Mesendoderm (in vitro differentiated cells): ENCODE data around the gene KHNYN.
"Not testable (repeated sequence)": the region's sequence is repeated elsewhere in the genome, so short reads cannot be mapped to it uniquely, and the experiment has no call there.

Experiments
- DNase-seq: peaks from one replicate; pipeline ENCODE4 v3.0.0; 2013
- H2AK5ac ChIP-seq: 2 replicates; pipeline ENCODE4 v1.6.1; 2013; ENCODE audit warnings: low read length, inconsistent platforms
- H2BK120ac ChIP-seq: 2 replicates; pipeline ENCODE4 v1.6.1; 2013; ENCODE audit warnings: low read depth, mild to moderate bottlenecking, low read length, moderate library complexity, mixed read lengths
- H2BK15ac ChIP-seq: replicated peaks from 2 replicates; pipeline ENCODE4 v1.6.1; 2013; ENCODE audit warnings: low read depth, mild to moderate bottlenecking, moderate library complexity
- H2BK5ac ChIP-seq: 2 replicates; pipeline ENCODE4 v1.6.1; 2013; ENCODE audit warnings: low read length, inconsistent platforms
- H3K18ac ChIP-seq: 2 replicates; pipeline ENCODE4 v1.6.1; 2013; ENCODE audit warnings: mild to moderate bottlenecking, low read length, mixed read lengths
- H3K23ac ChIP-seq: one replicate; pipeline ENCODE4 v1.6.1; 2013; ENCODE audit warnings: low read length
- H3K27ac ChIP-seq: 2 replicates; pipeline ENCODE4 v1.5.1; 2013; ENCODE audit warnings: low read depth, mild to moderate bottlenecking, inconsistent platforms, low read length, moderate library complexity
- H3K27me3 ChIP-seq: 2 replicates; pipeline ENCODE4 v1.6.1; 2013; ENCODE audit warnings: low read length, control low read depth, mild to moderate bottlenecking, inconsistent platforms; ENCODE audit not compliant: insufficient read depth, poor library complexity
- H3K36me3 ChIP-seq: 2 replicates; pipeline ENCODE4 v1.6.1; 2013; ENCODE audit warnings: low read length, inconsistent platforms; ENCODE audit not compliant: control insufficient read depth, insufficient read depth
- H3K4ac ChIP-seq: one replicate; pipeline ENCODE4 v1.6.1; 2013; ENCODE audit warnings: low read depth, mild to moderate bottlenecking, low read length, moderate library complexity
- H3K4me1 ChIP-seq: 2 replicates; pipeline ENCODE4 v1.6.1; 2013; ENCODE audit warnings: low read depth, low read length, inconsistent platforms; ENCODE audit not compliant: control insufficient read depth
- H3K4me2 ChIP-seq: 2 replicates; pipeline ENCODE4 v1.6.1; 2013; ENCODE audit warnings: low read length
- H3K4me3 ChIP-seq: 2 replicates; pipeline ENCODE4 v1.5.1; 2013; ENCODE audit warnings: mild to moderate bottlenecking, low read length
- H3K56ac ChIP-seq: one replicate; pipeline ENCODE4 v1.6.1; 2013; ENCODE audit warnings: low read length
- H3K79me1 ChIP-seq: 2 replicates; pipeline ENCODE4 v1.6.1; 2013; ENCODE audit warnings: low read length, inconsistent platforms
- H3K79me2 ChIP-seq: 2 replicates; pipeline ENCODE4 v1.6.1; 2013; ENCODE audit warnings: mild to moderate bottlenecking, low read length; ENCODE audit not compliant: control insufficient read depth, insufficient read depth
- H3K9ac ChIP-seq: 2 replicates; pipeline ENCODE4 v1.6.1; 2013; ENCODE audit warnings: low read length, inconsistent platforms
- H4K5ac ChIP-seq: one replicate; pipeline ENCODE4 v1.6.1; 2013; ENCODE audit warnings: low read length
- H4K8ac ChIP-seq: one replicate; pipeline ENCODE4 v1.6.1; 2013; ENCODE audit warnings: low read depth, mild to moderate bottlenecking, control low read depth, low read length, moderate library complexity
- WGBS: extraction: QIAGEN DNeasy Blood & Tissue Kit; methylation state at CpG from one replicate; pipeline ENCODE4 v1.1.7; 2013; ENCODE audit warnings: low lambda C conversion rate, missing lambda C conversion rate; ENCODE audit not compliant: insufficient coverage; ENCODE audit errors: extremely low coverage; 5-methylcytosine and 5-hydroxymethylcytosine counted together

Gene KHNYN

GRCh38 chr14:24441485-24441884, 11.7 kb downstream of the KHNYN start:
- Histone ChIP-seq H3K23ac (no peak overlapping the region), H2BK15ac (no peak overlapping the region), H2AK5ac (no peak overlapping the region), H4K8ac (no peak overlapping the region), H3K27me3 (no peaks in the 10 kb centered on the region), H3K36me3 (no peaks in the 10 kb centered on the region), H2BK5ac (no peak overlapping the region), H3K79me1 (peaks cover 6% of the 10 kb centered on the region), H3K56ac (peak overlapping the region; percentile 98), H3K4me3 (no peak overlapping the region), H3K27ac (no peak overlapping the region), H4K5ac (no peak overlapping the region), H3K4me2 (peak overlapping the region; percentile 93), H3K9ac (peak overlapping the region; percentile 92), H3K79me2 (no peaks in the 10 kb centered on the region), H3K4me1 (no peaks in the 10 kb centered on the region), H3K4ac (no peak overlapping the region), H2BK120ac (no peak overlapping the region), H3K18ac (no peak overlapping the region)
- no peak for DNase-seq
- no CpG with 5 or more reads among the region's 5 CpGs for WGBS

- no peak overlapping the region for H3K23ac ChIP-seq
- H3K4me3 ChIP-seq, result peak overlapping the region; percentile 70
- H3K79me2 ChIP-seq, result no peaks in the 10 kb centered on the region
- H2BK15ac ChIP-seq, result no peak overlapping the region
- H2BK5ac ChIP-seq, result no peak overlapping the region
- H3K4me2 ChIP-seq, result peak overlapping the region; percentile 93
- H4K5ac ChIP-seq, result no peak overlapping the region
- H4K8ac ChIP-seq, result no peak overlapping the region
- peak overlapping the region; percentile 80 for H3K27ac ChIP-seq
- peak overlapping the region; percentile 98 for H3K56ac ChIP-seq
- H3K9ac ChIP-seq, result peak overlapping the region; percentile 92
- H3K18ac ChIP-seq, result no peak overlapping the region
- no peaks in the 10 kb centered on the region for H3K27me3 ChIP-seq
- peaks cover 6% of the 10 kb centered on the region for H3K79me1 ChIP-seq
- H3K4me1 ChIP-seq, result no peaks in the 10 kb centered on the region
- H3K36me3 ChIP-seq, result no peaks in the 10 kb centered on the region
- no peak for DNase-seq
- no peak overlapping the region for H2BK120ac ChIP-seq
- WGBS, result no CpG with 5 or more reads among the region's 12 CpGs
- no peak overlapping the region for H2AK5ac ChIP-seq
- H3K4ac ChIP-seq, result no peak overlapping the region
These were observed 12.1 kb downstream of the KHNYN start for GRCh38 chr14:24441904-24442239.

GRCh38 chr14:24442240-24443052, 12.7 kb downstream of the KHNYN start, which contains the start of gene SDR39U1:
Gene SDR39U1 (minus strand): TSS chr14:24442776. CDS start chr14:24442769, 7 bp downstream.
- no peaks in the 10 kb centered on the region for H3K4me1 ChIP-seq
- H4K8ac ChIP-seq, result peak within 1 kb of the TSS; percentile 93
- H2BK15ac ChIP-seq, result no peak within 1 kb of the TSS
- peak within 1 kb of the TSS; percentile 80 for H3K27ac ChIP-seq
- H3K23ac ChIP-seq, result no peak within 1 kb of the TSS
- H3K18ac ChIP-seq, result peak within 1 kb of the TSS; percentile 61
- peaks cover 6% of the 10 kb centered on the region for H3K79me1 ChIP-seq
- H2BK5ac ChIP-seq, result peak within 1 kb of the TSS; percentile 86
- H2BK120ac ChIP-seq, result no peak within 1 kb of the TSS
- no peak within 1 kb of the TSS for H2AK5ac ChIP-seq
- no peaks in the 10 kb centered on the region for H3K27me3 ChIP-seq
- H3K4me3 ChIP-seq, result peak within 1 kb of the TSS; percentile 93
- no peaks in the 10 kb centered on the region for H3K79me2 ChIP-seq
- H3K56ac ChIP-seq, result peak within 1 kb of the TSS; percentile 98
- peak; percentile 100 for DNase-seq
- WGBS, result no CpG with 5 or more reads among the region's 52 CpGs
- H3K4me2 ChIP-seq, result peak within 1 kb of the TSS; percentile 93
- H3K4ac ChIP-seq, result peak within 1 kb of the TSS; percentile 74
- H3K9ac ChIP-seq, result peak within 1 kb of the TSS; percentile 92
- H4K5ac ChIP-seq, result no peak within 1 kb of the TSS
- no peaks in the 10 kb centered on the region for H3K36me3 ChIP-seq

GRCh38 chr14:24443053-24443665, 13.4 kb downstream of the KHNYN start:
- H3K4me3 ChIP-seq, result peak overlapping the region; percentile 93
- H2BK15ac ChIP-seq, result no peak overlapping the region
- H4K8ac ChIP-seq, result peak overlapping the region; percentile 93
- peak overlapping the region; percentile 44 for H3K4me2 ChIP-seq
- peak overlapping the region; percentile 89 for H3K9ac ChIP-seq
- H3K18ac ChIP-seq, result no peak overlapping the region
- no CpG with 5 or more reads among the region's 7 CpGs for WGBS
- H2BK120ac ChIP-seq, result no peak overlapping the region
- no peaks in the 10 kb centered on the region for H3K36me3 ChIP-seq
- no peaks in the 10 kb centered on the region for H3K79me2 ChIP-seq
- no peak overlapping the region for H3K27ac ChIP-seq
- no peak overlapping the region for H4K5ac ChIP-seq
- no peak for DNase-seq
- no peak overlapping the region for H2AK5ac ChIP-seq
- no peak overlapping the region for H3K23ac ChIP-seq
- no peak overlapping the region for H2BK5ac ChIP-seq
- H3K27me3 ChIP-seq, result no peaks in the 10 kb centered on the region
- H3K79me1 ChIP-seq, result peaks cover 6% of the 10 kb centered on the region
- no peaks in the 10 kb centered on the region for H3K4me1 ChIP-seq
- no peak overlapping the region for H3K4ac ChIP-seq
- peak overlapping the region; percentile 82 for H3K56ac ChIP-seq

GRCh38 chr14:24450828-24451227, 21.1 kb downstream of the KHNYN start:
- H3K4ac ChIP-seq, H3K27ac ChIP-seq, H3K79me1 ChIP-seq, H3K18ac ChIP-seq, H2BK5ac ChIP-seq, H2AK5ac ChIP-seq, H2BK120ac ChIP-seq, H3K9ac ChIP-seq, H2BK15ac ChIP-seq, H3K4me1 ChIP-seq, H3K4me3 ChIP-seq, H4K5ac ChIP-seq, H3K23ac ChIP-seq, H3K4me2 ChIP-seq, DNase-seq, H3K79me2 ChIP-seq, H4K8ac ChIP-seq, H3K27me3 ChIP-seq, H3K36me3 ChIP-seq, H3K56ac ChIP-seq: not testable (repeated sequence)
- no CpG with 5 or more reads among the region's 2 CpGs for WGBS
